ENCODE results near the gene MBD1. TPM values are rescaled to one million over a fixed set of nuclear protein-coding genes. Genes with fewer than 3 reads are reported as not detected.

Gene MBD1
- total RNA-seq, 4 donors from 2014 or later, result 71.1 to 91.0 (median 82.2) TPM

- TF ChIP-seq CTCF (IDR thresholded peaks at IDR 0.05) (no peak), EP300 (IDR thresholded peaks at IDR 0.05) (no peak), POLR2A (IDR thresholded peaks at IDR 0.05) (no peak), POLR2AphosphoS5 (IDR thresholded peaks at IDR 0.05) (no peak)
- Histone ChIP-seq H3K27me3 (peaks cover 6% of the 10 kb centered on the region), H3K9me3 (no peaks in the 10 kb centered on the region), H3K27ac (no peak overlapping the region), H3K36me3 (no peaks in the 10 kb centered on the region), H3K4me1 (no peaks in the 10 kb centered on the region), H3K4me3 (no peak overlapping the region)
- ATAC-seq, result no peak
- 37 to 62% methylated on average over 3 to 5 of the region's 5 CpGs for WGBS, 2 donors (ENCODE audit: low coverage in 1 of 2)
Measured at GRCh38 chr18:50315100-50315871, 34.0 kb upstream of the MBD1 start.

- no peak for ATAC-seq
- H3K27me3 ChIP-seq, result peaks cover 6% of the 10 kb centered on the region
- H3K9me3 ChIP-seq, result no peaks in the 10 kb centered on the region
- 16 to 39% methylated on average over 2 of the region's 2 CpGs for WGBS, 2 donors (ENCODE audit: low coverage in 1 of 2)
- no peak overlapping the region for H3K4me3 ChIP-seq
- no peaks in the 10 kb centered on the region for H3K4me1 ChIP-seq
- H3K27ac ChIP-seq, result no peak overlapping the region
- no peak for TF ChIP-seq CTCF (IDR thresholded peaks at IDR 0.05)
- TF ChIP-seq EP300 (IDR thresholded peaks at IDR 0.05), result no peak
- no peak for TF ChIP-seq POLR2A (IDR thresholded peaks at IDR 0.05)
- no peak for TF ChIP-seq POLR2AphosphoS5 (IDR thresholded peaks at IDR 0.05)
- H3K36me3 ChIP-seq, result no peaks in the 10 kb centered on the region
Measured at GRCh38 chr18:50313873-50314460, 32.6 kb upstream of the MBD1 start.

GRCh38 chr18:50313031-50313607 is 31.8 kb upstream of the MBD1 start:
- Histone ChIP-seq H3K9me3 (no peaks in the 10 kb centered on the region), H3K4me3 (no peak overlapping the region), H3K36me3 (no peaks in the 10 kb centered on the region), H3K4me1 (peaks cover 0 to 3% (median 0%) of the 10 kb centered on the region in 3 donors), H3K27me3 (peaks cover 6% of the 10 kb centered on the region), H3K27ac (no peak overlapping the region)
- 83 to 88% methylated on average over 2 of the region's 2 CpGs for WGBS, 2 donors (ENCODE audit: low coverage in 1 of 2)
- no peak for TF ChIP-seq CTCF (IDR thresholded peaks at IDR 0.05)
- TF ChIP-seq EP300 (IDR thresholded peaks at IDR 0.05), result no peak
- TF ChIP-seq POLR2A (IDR thresholded peaks at IDR 0.05), result no peak
- TF ChIP-seq POLR2AphosphoS5 (IDR thresholded peaks at IDR 0.05), result no peak
- ATAC-seq, result no peak

- ATAC-seq, result no peak
- Histone ChIP-seq H3K27ac (no peak overlapping the region), H3K4me1 (peaks cover 0 to 6% (median 0%) of the 10 kb centered on the region in 3 donors), H3K27me3 (no peaks in the 10 kb centered on the region), H3K9me3 (no peaks in the 10 kb centered on the region), H3K36me3 (no peaks in the 10 kb centered on the region), H3K4me3 (no peak overlapping the region)
- TF ChIP-seq EP300 (IDR thresholded peaks at IDR 0.05) (no peak), CTCF (IDR thresholded peaks at IDR 0.05) (no peak), POLR2AphosphoS5 (IDR thresholded peaks at IDR 0.05) (no peak), POLR2A (IDR thresholded peaks at IDR 0.05) (no peak)
- 67 to 76% methylated on average over 6 to 7 of the region's 7 CpGs for whole genome bisulfite sequencing, 2 donors (ENCODE audit: low coverage in 1 of 2)
Measured at GRCh38 chr18:50312296-50313030, 31.1 kb upstream of the MBD1 start.
